HG02798 (cell line): ENCODE measurements around the gene HHIP.
A peak's percentile ranks its signal among the peaks of the same experiment; 100 is the strongest.
"Not testable (repeated sequence)": the region's sequence is repeated elsewhere in the genome, so short reads cannot be mapped to it uniquely, and the experiment has no call there.

Source experiments
- ATAC-seq: cut with Tn5 transposase; IDR thresholded peaks from one replicate; pipeline ENCODE4 v1.9.1; 2021; ENCODE audit warnings: mild to moderate bottlenecking; ENCODE audit not compliant: unreplicated experiment, poor library complexity

Gene HHIP

DNA sequence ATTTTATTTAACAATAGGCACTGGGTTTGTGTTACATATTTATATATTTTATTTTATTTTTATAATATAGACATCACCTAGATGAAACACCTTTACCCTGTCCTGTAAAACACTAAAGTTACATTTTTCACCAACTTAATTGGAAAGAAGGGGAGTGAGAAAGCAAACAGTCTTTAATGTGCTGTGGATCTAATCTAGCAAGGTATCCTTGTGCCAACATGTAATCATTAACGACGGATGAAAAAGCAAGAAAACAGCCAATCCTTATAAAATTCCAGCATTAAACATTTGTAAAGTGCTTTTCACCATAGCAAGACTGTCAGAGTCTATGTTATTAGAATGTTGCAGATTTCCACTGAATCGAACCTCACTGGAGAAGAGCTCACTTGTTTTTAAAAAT is 92.7 kb downstream of the HHIP start:
- no peak for ATAC-seq

DNA sequence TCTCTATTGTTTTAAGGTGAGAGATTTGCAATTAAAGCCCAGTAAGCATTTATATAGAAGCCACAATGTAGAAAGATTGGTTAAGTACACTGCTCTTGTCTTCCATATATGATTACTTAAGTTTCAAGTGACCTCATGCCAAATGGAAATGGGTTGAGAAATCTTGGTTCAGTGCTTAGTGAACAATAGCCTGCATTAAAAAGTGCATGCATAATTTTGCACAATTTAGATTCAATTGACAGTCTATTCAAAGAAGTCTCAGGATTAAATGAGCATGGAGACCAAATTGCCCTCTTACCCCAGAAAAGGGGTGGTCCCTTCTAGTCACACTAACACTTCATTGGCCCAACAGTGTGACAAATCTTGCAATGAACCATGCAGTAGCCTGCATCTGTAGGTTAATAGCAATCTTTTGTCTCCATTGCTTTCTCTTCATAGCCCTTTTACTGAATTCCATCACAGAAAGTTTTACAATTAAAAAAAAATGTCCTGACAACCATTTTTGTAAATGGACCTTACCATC is 93.6 kb downstream of the HHIP start:
- no peak for ATAC-seq

GRCh38 chr4:144740316-144740715 is 94.4 kb downstream of the HHIP start:
- ATAC-seq: no peak

- no peak for ATAC-seq
Observed at GRCh38 chr4:144748814-144749555, 103.0 kb downstream of the HHIP start.

GRCh38 chr4:144750348-144750747 is 104.4 kb downstream of the HHIP start:
- ATAC-seq: no peak

DNA sequence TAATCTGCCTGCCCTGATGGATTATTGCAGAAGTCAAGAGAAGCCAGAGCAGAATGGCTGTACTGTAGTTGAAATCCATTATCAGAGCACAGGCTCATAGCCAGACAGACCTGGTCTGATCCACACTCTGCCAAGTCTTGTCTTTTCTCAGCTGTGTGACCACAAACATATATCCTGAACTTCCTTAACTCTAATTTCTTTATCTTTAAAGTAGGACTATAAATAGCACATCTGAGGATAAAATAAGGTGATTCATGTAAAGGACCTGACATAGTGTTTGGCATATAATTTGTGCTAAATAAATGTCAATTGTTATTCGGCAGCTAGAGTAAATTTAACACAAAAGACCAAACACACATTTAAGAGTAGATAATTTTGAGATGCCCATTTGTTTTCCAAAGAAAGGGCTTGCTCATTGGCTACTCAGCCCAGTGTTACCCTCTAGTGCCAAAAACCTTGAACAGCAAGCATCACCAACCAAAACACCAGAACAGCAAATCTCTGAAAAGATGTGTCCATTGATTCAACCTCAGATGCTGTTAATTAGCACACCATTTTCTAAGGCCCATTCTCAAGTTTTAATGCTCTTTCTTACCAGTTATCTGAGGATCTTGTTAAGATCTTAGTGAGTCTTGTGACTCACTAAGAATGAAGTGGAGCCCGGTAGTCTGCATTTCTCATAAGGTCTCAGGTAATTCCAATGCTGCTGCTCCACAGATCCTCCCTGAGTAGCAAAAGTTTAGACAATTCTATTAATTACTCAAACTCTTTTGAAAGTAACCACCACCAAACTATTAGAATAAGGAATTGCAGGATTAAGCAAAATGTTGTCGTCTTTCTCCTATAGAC is 108.8 kb downstream of the HHIP start:
- no peak for ATAC-seq

GRCh38 chr4:144757969-144758368 is 112.0 kb downstream of the HHIP start:
- ATAC-seq: no peak

- ATAC-seq: not testable (repeated sequence)
Observed at GRCh38 chr4:144768809-144769208, 122.9 kb downstream of the HHIP start.

GRCh38 chr4:144778364-144778763 is 132.4 kb downstream of the HHIP start:
- ATAC-seq: no peak

- ATAC-seq: no peak
Observed at GRCh38 chr4:144782345-144782744, 136.4 kb downstream of the HHIP start.

GRCh38 chr4:144785961-144786360 is 140.0 kb downstream of the HHIP start:
- no peak for ATAC-seq

- ATAC-seq: peak; percentile 72
Observed at GRCh38 chr4:144787365-144788258, 141.7 kb downstream of the HHIP start.

- ATAC-seq: no peak
Observed at GRCh38 chr4:144788469-144788868, 142.5 kb downstream of the HHIP start.

- not testable (repeated sequence) for ATAC-seq
Observed at GRCh38 chr4:144791933-144792332, 146.0 kb downstream of the HHIP start.
